Peyer's patch (tissue), 4 donors: ENCODE data around the gene DAB1. TPM values are rescaled to one million over a fixed set of nuclear protein-coding genes. Genes with fewer than 3 reads are reported as not detected.

Experiments used
- DNase-seq, 3 donors: peaks; one replicate each; pipeline ENCODE4 v3.0.0-alpha.2; 2017 to 2019
- H3K27ac ChIP-seq, 4 donors: fragments of 200-600 bp; sonication (generic); one replicate each; pipeline ENCODE4 v1.5.1; 2016 to 2019
- H3K27me3 ChIP-seq, 2 donors: fragments of 200-600 bp; sonication (generic); one replicate each; pipeline ENCODE4 v1.5.1; 2019
- H3K36me3 ChIP-seq, 3 donors: fragments of 200-600 bp; sonication (generic); one replicate each; pipeline ENCODE4 v1.5.1; 2016 to 2019
- H3K4me1 ChIP-seq, 4 donors: fragments of 200-600 bp; sonication (generic); one replicate each; pipeline ENCODE4 v1.5.1; 2016 to 2019
- H3K4me3 ChIP-seq, 4 donors: fragments of 200-600 bp; sonication (generic); 1 replicate in 3 of 4; 2 replicates in 1 of 4; pipeline ENCODE4 v1.5.1; 2016 to 2019; ENCODE audit warnings: mild to moderate bottlenecking in 1 of 4
- H3K9me3 ChIP-seq, 4 donors: fragments of 200-600 bp; sonication (generic); one replicate each; pipeline ENCODE4 v1.5.1; 2016 to 2019; ENCODE audit warnings: mild to moderate bottlenecking in 1 of 4
- CTCF ChIP-seq, 6 experiments: fragments of 450-650 bp in 4 of 6; fragments of 200-600 bp in 2 of 6; sonication (generic) in 1 of 6; IDR thresholded peaks; one replicate each; pipeline ENCODE4 v1.5.1; 2017 to 2019; ENCODE audit warnings: antibody characterized with exemption in 6 of 6, mild to moderate bottlenecking in 3 of 6, moderate library complexity in 1 of 6
- POLR2A ChIP-seq, 2 donors: fragments of 450-650 bp; IDR thresholded peaks; one replicate each; pipeline ENCODE4 v1.5.1; 2017; ENCODE audit warnings: antibody characterized with exemption in 2 of 2, mild to moderate bottlenecking in 2 of 2, moderate library complexity in 2 of 2
- total RNA-seq, 4 donors: library from RNA; depleted of rRNA; stranded (reverse); fragments of >200 nt; gene quantifications; one replicate each; pipeline ENCODE4 v1.1.0, GENCODE V29; 2016

The DAB1 gene
- total RNA-seq, 4 donors from 2014 or later = 4.1 to 75.3 (median 63.9) TPM

GRCh38 chr1:57131701-57132394, 292.0 kb downstream of the DAB1 start:
- no peak for DNase-seq
- Histone ChIP-seq H3K27ac (no peak overlapping the region), H3K27me3 (no peaks in the 10 kb centered on the region), H3K4me1 (no peaks in the 10 kb centered on the region), H3K9me3 (no peaks in the 10 kb centered on the region), H3K36me3 (no peaks in the 10 kb centered on the region), H3K4me3 (no peak overlapping the region)
- TF ChIP-seq POLR2A (IDR thresholded peaks at IDR 0.05) (no peak), CTCF (IDR thresholded peaks at IDR 0.05) (no peak)

- no peak overlapping the region for H3K27ac ChIP-seq
- no peaks in the 10 kb centered on the region for H3K4me1 ChIP-seq
- no peak for TF ChIP-seq CTCF (IDR thresholded peaks at IDR 0.05)
- TF ChIP-seq POLR2A (IDR thresholded peaks at IDR 0.05) = no peak
- DNase-seq = no peak
- no peaks in the 10 kb centered on the region for H3K36me3 ChIP-seq
- H3K9me3 ChIP-seq = no peaks in the 10 kb centered on the region
- no peaks in the 10 kb centered on the region for H3K27me3 ChIP-seq
- H3K4me3 ChIP-seq = no peak overlapping the region
Measured at GRCh38 chr1:57131257-57131656, 292.6 kb downstream of the DAB1 start.

- Histone ChIP-seq H3K27me3 (no peaks in the 10 kb centered on the region), H3K9me3 (no peaks in the 10 kb centered on the region), H3K4me3 (no peak overlapping the region), H3K27ac (no peak overlapping the region), H3K36me3 (no peaks in the 10 kb centered on the region), H3K4me1 (no peaks in the 10 kb centered on the region)
- TF ChIP-seq POLR2A (IDR thresholded peaks at IDR 0.05) = no peak
- TF ChIP-seq CTCF (IDR thresholded peaks at IDR 0.05) = no peak
- DNase-seq = no peak
Measured at GRCh38 chr1:57129865-57130264, 294.0 kb downstream of the DAB1 start.

GRCh38 chr1:57127976-57128375, 295.9 kb downstream of the DAB1 start:
- Histone ChIP-seq H3K4me3 (no peak overlapping the region), H3K27ac (no peak overlapping the region), H3K9me3 (no peaks in the 10 kb centered on the region), H3K27me3 (no peaks in the 10 kb centered on the region), H3K4me1 (no peaks in the 10 kb centered on the region), H3K36me3 (no peaks in the 10 kb centered on the region)
- no peak for DNase-seq
- no peak for TF ChIP-seq POLR2A (IDR thresholded peaks at IDR 0.05)
- no peak for TF ChIP-seq CTCF (IDR thresholded peaks at IDR 0.05)

GRCh38 chr1:57124768-57125446, 299.0 kb downstream of the DAB1 start:
- Histone ChIP-seq H3K27ac (no peak overlapping the region), H3K36me3 (no peaks in the 10 kb centered on the region), H3K27me3 (no peaks in the 10 kb centered on the region), H3K4me1 (no peaks in the 10 kb centered on the region), H3K9me3 (no peaks in the 10 kb centered on the region), H3K4me3 (no peak overlapping the region)
- no peak for DNase-seq
- TF ChIP-seq POLR2A (IDR thresholded peaks at IDR 0.05) (no peak), CTCF (IDR thresholded peaks at IDR 0.05) (no peak)
